NOMO-1 (cell line): ENCODE measurements around the gene CARD14.
"Not testable (repeated sequence)": the region's sequence is repeated elsewhere in the genome, so short reads cannot be mapped to it uniquely, and the experiment has no call there.

Source experiments
- DNase-seq, 2 experiments: peaks; one replicate each; lab custom pipeline; 2025; ENCODE audit not compliant: unreplicated experiment in 2 of 2; lab: John Stamatoyannopoulos, UW

CARD14 gene

DNA sequence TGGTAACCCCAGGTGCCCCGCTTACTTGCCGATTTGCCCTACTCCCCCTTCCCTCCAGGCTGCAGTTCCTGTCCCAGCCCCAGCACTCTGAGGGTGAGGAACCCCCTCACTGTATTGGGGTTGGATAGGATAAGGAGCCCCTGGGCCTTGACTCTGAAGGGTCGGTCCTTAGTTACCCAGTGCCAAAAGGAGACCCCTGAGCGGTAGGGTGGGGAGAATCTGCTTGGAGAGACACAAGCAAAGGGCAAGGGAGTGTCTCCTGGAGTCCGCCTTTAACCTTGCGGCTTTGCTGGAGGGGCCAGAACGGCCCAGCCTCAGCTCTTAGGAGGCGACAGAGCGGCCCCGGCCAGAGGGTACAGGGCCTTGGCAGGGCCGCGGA lies 13.0 kb downstream of the CARD14 start:
- DNase-seq = no peak

DNA sequence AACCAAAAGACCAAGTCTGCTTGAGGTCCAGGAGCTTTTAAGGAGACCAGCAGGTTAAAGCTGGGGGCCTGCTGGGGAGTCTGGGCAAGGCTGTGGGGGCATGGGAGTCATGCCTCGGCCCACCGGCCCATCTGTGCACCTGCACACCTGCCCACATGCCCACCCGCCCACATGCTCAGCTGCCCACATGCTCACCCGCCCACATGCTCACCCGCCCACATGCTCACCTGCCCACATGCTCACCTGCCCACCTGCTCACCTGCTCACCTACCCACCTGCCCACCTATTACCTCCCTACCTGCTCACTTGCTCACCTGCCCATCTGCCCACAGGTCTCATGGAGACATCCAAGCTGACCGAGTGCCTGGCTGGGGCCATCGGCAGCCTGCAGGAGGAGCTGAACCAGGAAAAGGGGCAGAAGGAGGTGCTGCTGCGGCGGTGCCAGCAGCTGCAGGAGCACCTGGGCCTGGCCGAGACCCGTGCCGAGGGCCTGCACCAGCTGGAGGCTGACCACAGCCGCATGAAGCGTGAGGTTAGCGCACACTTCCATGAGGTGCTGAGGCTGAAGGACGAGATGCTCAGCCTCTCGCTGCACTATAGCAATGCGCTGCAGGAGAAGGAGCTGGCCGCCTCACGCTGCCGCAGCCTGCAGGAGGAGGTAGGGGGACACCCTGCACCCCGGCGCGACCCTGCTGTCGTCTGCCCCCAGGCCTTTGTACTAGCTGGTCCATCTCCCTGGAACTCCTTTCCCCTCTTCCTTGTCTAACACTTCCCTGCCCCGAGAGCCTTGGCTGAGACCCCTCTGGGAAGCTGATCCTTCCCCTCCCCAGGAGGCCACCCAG lies 14.0 kb downstream of the CARD14 start:
- DNase-seq = no peak

DNA sequence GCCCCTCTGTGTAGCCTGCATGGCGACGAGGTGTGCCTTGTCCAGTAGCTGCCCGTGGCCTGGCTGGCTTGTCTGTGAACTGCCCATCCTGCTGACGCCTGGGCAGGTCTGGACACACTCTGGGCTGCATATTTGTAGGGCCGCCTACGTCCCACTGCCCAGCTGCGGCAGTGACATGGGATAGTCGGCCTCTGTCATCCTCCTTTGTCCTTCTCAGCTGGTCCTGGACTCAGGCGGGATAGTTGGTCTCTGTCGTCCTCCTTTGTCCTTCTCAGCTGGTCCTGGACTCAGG lies 14.5 kb downstream of the CARD14 start:
- no peak for DNase-seq

GRCh38 chr17:80185968-80186367 lies 16.1 kb downstream of the CARD14 start:
- DNase-seq = no peak

DNA sequence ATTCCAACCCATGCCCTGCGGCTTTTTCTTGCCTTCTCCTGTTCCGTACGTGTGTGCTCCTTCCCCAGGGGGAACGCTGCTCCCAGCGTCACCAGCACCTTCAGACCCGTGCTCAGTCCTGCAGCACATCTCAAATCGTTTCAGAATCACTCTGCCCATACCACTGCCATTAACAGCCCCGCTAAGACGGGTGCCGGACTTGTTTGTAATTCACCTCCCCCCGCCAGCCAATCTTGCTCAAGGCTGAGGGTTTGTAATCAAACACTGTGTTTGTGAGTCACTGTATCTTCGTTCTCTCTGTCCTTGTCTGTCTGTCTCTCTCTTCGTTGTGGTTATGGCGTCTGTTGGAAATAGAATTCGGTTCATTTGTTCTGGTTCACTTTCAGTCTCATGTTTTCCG lies 17.3 kb downstream of the CARD14 start:
- DNase-seq = peak in 1 of 2 experiments; percentile 13

DNA sequence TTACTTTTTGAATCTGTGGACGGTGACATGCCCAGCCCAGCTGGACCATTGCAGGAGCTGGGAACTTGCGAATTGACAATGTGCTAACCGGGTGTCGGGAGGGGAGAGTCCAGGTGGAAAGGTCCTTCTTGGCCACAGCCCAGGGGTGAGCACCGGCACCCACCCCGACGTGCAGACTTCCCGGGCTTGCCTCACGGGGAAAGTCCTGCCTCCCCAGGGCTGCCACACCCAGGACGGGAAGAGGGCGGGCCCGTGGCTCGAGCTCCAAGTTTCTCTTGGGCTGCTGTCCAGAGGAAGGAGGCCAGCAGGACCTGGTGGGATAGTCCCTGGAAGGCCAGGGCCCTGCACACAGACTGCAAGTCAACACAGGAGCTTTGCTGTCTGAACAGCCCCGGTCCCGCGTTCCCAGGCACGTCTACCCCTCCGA lies 17.7 kb downstream of the CARD14 start:
- DNase-seq = no peak

DNA sequence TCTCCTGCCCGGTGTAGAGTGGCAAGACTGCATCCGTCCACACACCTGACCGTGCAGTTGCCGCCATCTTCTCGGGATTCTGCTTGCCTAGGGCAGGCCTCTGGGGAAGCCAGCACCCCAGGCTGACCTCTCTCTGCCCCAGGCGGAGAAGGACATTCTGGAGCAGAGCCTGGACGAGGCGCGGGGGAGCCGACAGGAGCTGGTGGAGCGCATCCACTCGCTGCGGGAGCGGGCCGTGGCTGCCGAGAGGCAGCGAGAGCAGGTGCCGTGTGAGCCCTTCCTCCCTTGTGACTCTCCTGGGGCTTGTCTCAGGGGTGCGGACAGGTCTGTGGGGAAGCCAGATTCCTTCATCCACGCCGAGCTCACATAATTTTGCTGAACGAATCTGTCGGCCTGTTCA lies 19.8 kb downstream of the CARD14 start:
- DNase-seq = no peak

- DNase-seq = no peak
Observed at GRCh38 chr17:80190716-80191115, 20.9 kb downstream of the CARD14 start.

DNA sequence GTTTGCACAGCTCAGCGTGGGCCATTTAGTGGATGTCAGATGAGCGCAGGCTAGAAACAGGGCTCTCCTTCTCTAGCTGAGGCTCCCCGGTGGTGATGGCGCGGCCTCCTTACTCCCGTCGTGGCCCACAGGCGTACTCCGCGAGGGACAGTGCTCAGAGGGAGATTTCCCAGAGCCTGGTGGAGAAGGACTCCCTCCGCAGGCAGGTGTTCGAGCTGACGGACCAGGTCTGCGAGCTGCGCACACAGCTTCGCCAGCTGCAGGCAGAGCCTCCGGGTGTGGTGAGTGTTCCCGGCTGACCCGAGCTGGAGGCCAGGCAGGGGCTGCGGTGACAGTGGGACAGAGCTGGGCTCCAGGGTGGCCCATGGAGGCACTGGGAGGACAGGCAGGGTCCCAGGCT lies 21.4 kb downstream of the CARD14 start:
- no peak for DNase-seq

DNA sequence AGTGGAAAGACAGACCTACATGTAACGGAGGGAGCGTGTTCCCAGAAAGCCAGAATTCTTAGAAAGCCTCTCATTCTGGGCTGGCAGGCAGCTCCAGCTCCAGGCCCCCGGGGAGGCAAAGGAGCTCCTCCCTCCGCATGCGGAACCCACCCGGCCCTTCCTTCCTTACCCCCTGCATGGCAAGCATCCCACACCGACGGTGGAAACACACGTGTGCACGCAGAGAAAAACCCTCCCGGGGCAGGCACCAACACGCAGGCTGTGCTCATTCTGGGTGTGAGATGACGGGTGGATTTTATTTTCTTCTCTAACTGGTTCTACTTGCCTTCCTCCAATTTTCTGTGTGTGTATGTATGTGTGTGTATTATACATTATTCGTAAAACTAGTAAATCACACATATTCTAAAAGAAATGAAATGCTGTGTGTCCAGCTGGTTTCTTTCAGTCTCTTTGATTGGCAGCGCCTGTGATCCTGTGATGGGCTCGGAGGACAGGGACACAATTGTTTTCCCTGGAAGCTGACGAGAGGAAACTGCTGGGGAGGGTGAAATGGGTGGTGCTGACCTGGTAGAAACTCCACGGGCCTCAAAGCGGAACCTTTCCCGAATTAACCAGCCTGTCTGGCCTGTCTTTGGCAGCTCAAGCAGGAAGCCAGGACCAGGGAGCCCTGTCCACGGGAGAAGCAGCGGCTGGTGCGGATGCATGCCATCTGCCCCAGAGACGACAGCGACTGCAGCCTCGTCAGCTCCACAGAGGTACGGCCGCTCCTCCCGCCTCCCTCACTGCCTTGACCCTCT lies 22.2 kb downstream of the CARD14 start:
- DNase-seq = no peak

DNA sequence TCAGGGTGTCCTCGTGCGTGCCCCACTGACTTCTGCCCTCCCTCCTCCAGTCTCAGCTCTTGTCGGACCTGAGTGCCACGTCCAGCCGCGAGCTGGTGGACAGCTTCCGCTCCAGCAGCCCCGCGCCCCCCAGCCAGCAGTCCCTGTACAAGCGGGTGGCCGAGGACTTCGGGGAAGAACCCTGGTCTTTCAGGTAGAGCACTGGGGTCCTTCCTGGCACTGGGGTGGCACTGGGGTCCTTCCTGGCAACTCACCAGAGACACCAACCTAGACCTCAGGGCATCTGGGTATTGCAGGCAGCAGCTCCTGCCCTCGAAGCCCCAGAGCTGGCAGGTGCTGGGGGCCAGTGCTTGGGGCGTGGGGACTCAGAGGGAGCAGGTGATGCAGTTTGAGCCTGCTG lies 25.3 kb downstream of the CARD14 start:
- DNase-seq = no peak

GRCh38 chr17:80195671-80196529 lies 26.1 kb downstream of the CARD14 start:
- no peak for DNase-seq

DNA sequence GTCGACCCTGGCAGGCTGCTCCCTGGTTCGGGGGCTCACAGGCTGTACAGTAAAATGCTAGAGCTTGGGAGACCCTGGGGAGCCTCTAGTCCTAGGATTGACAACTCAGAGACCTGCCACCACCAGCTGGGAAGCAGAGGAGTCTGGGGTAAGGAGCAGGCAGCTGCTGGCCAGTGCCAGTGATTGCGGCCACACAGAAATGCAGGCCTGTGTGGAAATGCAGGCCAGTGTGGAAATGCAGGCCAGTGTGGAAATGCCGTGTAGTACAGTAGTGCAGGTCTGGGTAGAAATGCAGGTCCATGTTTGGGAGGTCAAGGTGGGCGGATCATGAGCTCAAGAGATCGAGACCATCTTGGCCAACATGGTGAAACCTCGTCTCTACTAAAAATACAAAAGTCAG lies 26.8 kb downstream of the CARD14 start:
- no peak for DNase-seq

- no peak for DNase-seq
Observed at GRCh38 chr17:80198144-80198661, 28.4 kb downstream of the CARD14 start.

- not testable (repeated sequence) for DNase-seq
Observed at GRCh38 chr17:80199295-80199694, 29.5 kb downstream of the CARD14 start.

GRCh38 chr17:80201446-80201845 lies 31.6 kb downstream of the CARD14 start:
- DNase-seq = no peak

DNA sequence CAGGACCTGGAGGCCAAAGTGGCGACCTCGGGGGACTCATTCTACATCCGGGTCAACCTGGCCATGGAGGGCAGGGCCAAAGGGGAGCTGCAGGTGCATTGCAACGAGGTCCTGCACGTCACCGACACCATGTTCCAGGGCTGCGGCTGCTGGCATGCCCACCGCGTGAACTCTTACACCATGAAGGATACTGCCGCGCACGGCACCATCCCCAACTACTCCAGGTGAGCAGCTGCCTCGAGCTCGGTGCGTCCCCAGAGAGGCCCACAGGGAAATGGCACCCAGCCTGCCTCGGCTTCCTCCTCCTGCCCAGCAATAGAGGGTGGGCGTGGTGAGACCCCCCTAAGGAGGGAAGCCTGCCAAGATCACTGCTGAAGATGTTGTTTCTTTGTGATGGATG lies 32.4 kb downstream of the CARD14 start:
- DNase-seq = no peak

DNA sequence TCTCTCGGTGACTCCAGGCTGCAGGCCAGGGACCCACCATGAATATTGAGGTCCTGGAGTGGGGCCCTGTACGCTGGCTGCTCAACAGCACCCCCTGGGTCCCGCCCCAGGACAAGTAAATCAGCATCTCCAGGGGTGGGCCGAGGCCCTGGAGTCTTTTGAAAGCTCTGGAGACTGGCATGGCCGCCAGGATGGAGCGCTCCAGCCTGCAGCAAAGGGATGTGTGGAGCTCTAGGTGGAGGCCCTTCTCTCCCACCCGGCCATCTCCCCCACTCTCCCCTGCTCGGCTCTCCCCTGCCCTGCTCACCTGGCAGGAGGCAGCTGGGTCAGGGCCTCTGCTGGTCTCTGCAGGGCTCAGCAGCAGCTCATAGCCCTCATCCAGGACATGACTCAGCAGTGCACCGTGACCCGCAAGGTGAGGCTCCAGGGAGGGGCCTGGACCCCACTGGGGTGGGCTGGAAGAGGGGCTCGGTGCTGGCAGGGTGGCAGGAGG lies 33.7 kb downstream of the CARD14 start:
- no peak for DNase-seq

DNA sequence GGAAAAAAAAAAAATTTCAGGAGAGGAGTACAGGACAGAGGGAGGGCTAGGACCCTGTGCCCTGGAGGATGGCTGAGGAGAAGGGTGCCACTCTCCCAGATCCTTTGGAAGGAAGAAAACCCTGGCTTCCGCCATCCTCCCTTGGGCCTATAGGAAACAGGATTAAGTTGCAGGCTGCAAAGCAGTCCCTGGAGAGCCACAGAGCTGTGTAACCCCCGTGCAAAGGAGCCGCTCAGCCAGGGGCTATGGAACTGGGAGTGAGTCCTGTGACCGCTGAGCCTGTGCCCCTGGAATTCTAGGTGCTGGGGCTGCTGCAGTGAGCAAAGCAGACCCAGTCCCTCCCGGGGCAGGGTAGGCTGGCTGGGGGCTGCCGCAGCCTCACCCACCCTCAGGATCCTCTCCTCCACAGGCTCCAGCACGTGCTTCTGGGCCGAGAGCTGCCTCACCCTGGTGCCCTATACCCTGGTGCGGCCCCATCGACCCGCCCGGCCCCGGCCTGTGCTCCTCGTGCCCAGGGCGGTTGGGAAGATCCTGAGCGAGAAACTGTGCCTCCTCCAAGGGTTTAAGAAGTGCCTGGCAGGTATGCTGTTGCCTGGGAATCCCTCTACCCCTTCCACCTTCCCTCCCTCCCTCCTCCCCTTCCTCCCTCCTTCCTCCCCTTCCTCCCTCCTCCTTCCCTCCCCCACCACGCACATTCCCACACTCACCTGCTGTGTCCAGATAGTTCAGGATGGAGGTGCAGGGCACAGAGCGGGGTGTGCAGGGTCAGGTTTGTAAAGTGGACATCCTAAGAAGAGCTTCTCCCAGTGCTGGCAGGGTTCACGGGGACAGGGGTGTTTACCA lies 35.0 kb downstream of the CARD14 start:
- DNase-seq = no peak

GRCh38 chr17:80205811-80206210 lies 36.0 kb downstream of the CARD14 start:
- DNase-seq = no peak
